Adrenal gland (tissue), 12 donors: Measurements from ENCODE around the gene SLMAP. TPM values are rescaled to one million over a fixed set of nuclear protein-coding genes. Genes with fewer than 3 reads are reported as not detected.

Experiments
- DNase-seq, 7 donors: peaks; one replicate each; pipeline ENCODE4 v3.0.0-alpha.2; 2019 to 2020
- H3K27ac ChIP-seq, 5 donors: fragments of 200-600 bp; sonication (generic) in 4 of 5; 1 replicate in 3 of 5; 2 replicates in 2 of 5; pipeline versions ENCODE4 v1.5.1 to v1.8.0; 2016 to 2020; ENCODE audit warnings: mild to moderate bottlenecking in 1 of 5
- H3K27me3 ChIP-seq: fragments of 200-600 bp; 2 replicates; pipeline ENCODE4 v1.8.0; 2021
- H3K36me3 ChIP-seq, 2 donors: fragments of 200-600 bp; replicated peaks in 1 of 2; 1 replicate in 1 of 2; 2 replicates in 1 of 2; pipeline versions ENCODE4 v1.5.1 to v1.8.0; 2018 to 2022
- H3K4me1 ChIP-seq, 2 donors: fragments of 200-600 bp; replicated peaks in 1 of 2; 1 replicate in 1 of 2; 2 replicates in 1 of 2; pipeline versions ENCODE4 v1.5.1 to v1.8.0; 2018 to 2021
- H3K4me3 ChIP-seq, 4 donors: fragments of 200-600 bp; sonication (generic) in 3 of 4; one replicate each; pipeline ENCODE4 v1.5.1; 2016 to 2018
- H3K9me3 ChIP-seq, 3 donors: fragments of 200-600 bp; sonication (generic) in 1 of 3; replicated peaks in 1 of 3; 1 replicate in 2 of 3; 2 replicates in 1 of 3; pipeline versions ENCODE4 v1.5.1 to v1.8.0; 2016 to 2021
- CTCF ChIP-seq, 6 experiments: fragments of 450-650 bp in 4 of 6; fragments of 200-600 bp in 2 of 6; sonication (generic) in 1 of 6; IDR thresholded peaks; 1 replicate in 5 of 6; 2 replicates in 1 of 6; pipeline versions ENCODE4 v1.5.1 to v1.8.0; 2016 to 2021; ENCODE audit warnings: antibody characterized with exemption in 6 of 6, mild to moderate bottlenecking in 2 of 6, moderate library complexity in 1 of 6
- POLR2A ChIP-seq, 2 donors: fragments of 450-650 bp; IDR thresholded peaks; one replicate each; pipeline ENCODE4 v1.6.1; 2017; ENCODE audit warnings: antibody characterized with exemption in 2 of 2, mild to moderate bottlenecking in 2 of 2, moderate library complexity in 1 of 2
- WGBS, 4 donors: extraction: QIAGEN DNeasy Blood & Tissue Kit in 2 of 4; methylation state at CpG; one replicate each; pipeline versions ENCODE4 v1.1.5 to v1.1.7; 2013 to 2017; 5-methylcytosine and 5-hydroxymethylcytosine counted together
- intact Hi-C, 2 donors: fragments of 100-400 bp; cut with DNase I; formaldehyde crosslinking; loops; one replicate each; pipeline versions ENCODE4 v1.14.1 to v1.15.0; 2022 to 2023
- polyA plus RNA-seq, 3 donors: library from polyadenylated mRNA; stranded (reverse); fragments of 200-250 nt in 2 of 3; fragments of 350-450 nt in 1 of 3; fragmentation: Illumina TruSeq in 1 of 3; extraction: RNeasy Lipid Tissue Mini Kit (QIAGEN cat#74804) in 1 of 3; gene quantifications; one replicate each; pipeline ENCODE4 v1.2.3, GENCODE V29; 2013 to 2014
- total RNA-seq, 9 donors: library from RNA; depleted of rRNA in 4 of 9; stranded (reverse); fragments of >200 nt in 4 of 9; fragments of 120-200 nt in 1 of 9; fragmentation: NEBNext Ultra II Directional in 1 of 9; extraction: Animal tissue kit (Norgen Biotek cat#: 25700) in 1 of 9; gene quantifications; one replicate each; pipeline versions ENCODE4 v1.1.0 to v1.2.4, GENCODE V29; 2013 to 2023
- donor health status: healthy with polysubstance abuse.
- donor health status: Bipolar disorder and iron deficiency.
- donor health status: DM: yes; HTN: yes; CAD: no.
- donor health status: DM: no; HTN: no; CAD: no.
- donor health status: DM: no; HTN: no; CAD: no.
- donor health status: DM: yes; HTN: yes; CAD: no.

Gene SLMAP
- total and polyA plus RNA-seq, 12 donors: 18.9 to 134 (median 87.5) TPM

DNA sequence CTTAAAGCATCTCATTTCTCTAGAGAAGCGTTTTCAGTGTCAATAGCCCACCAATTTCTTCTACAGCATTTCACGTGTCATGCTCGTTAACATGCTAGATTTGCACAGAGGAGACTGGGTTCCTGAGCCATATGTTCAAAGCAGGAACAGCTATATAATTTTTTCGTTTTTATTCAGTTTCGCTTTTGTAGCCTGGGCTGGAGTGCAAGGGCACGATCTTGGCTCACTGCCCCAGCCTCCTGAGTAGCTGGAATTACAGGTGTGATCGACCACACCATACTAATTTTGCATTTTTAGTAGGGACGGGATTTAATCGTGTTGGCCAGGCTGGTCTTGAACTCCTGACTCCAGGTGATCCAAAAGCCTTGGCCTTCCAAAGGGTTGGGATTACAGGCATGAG, 6.6 kb upstream of the SLMAP start:
- DNase-seq: no peak
- H3K27me3 ChIP-seq: no peaks in the 10 kb centered on the region
- H3K36me3 ChIP-seq: no peaks in the 10 kb centered on the region
- no peak overlapping the region for H3K4me3 ChIP-seq
- no peaks in the 10 kb centered on the region for H3K9me3 ChIP-seq
- WGBS, 4 donors: 90 to 92% (median 92%) methylated on average over 9 of the region's 9 CpGs
- H3K4me1 ChIP-seq: no peaks in the 10 kb centered on the region
- H3K27ac ChIP-seq: no peak overlapping the region
- TF ChIP-seq CTCF (IDR thresholded peaks at IDR 0.05) (no peak), POLR2A (IDR thresholded peaks at IDR 0.05) (no peak)
- intact Hi-C loops: no loop called here

DNA sequence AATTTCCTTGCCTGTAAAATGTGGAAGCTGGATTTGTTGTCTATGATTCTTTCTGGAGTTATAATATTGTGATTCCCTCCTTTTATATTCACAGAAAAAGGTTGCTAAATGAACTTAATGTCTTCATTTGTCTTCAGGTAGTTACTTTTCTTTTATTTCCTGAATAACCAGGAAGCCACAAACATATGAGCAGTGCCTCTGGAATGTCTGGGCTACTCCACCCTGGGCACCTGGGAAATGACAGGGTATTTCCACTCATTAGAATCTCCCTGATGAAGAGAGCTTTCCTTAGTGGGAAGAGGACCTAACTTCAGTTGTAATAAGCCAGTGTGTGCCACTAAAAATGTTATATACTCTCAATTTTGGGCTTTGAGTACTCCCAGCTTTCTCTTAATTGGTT, 3.8 kb upstream of the SLMAP start:
- Histone ChIP-seq H3K36me3 (no peaks in the 10 kb centered on the region), H3K27me3 (no peaks in the 10 kb centered on the region), H3K9me3 (no peaks in the 10 kb centered on the region), H3K27ac (no peak overlapping the region), H3K4me1 (no peaks in the 10 kb centered on the region), H3K4me3 (no peak overlapping the region)
- intact Hi-C loops: loop anchor here in 1 of 2 donors (10.0 kb wide), 1 partner anchor 72 kb away; no protein-coding TSS in a partner anchor
- no peak for TF ChIP-seq CTCF (IDR thresholded peaks at IDR 0.05)
- TF ChIP-seq POLR2A (IDR thresholded peaks at IDR 0.05): no peak
- no peak for DNase-seq

DNA sequence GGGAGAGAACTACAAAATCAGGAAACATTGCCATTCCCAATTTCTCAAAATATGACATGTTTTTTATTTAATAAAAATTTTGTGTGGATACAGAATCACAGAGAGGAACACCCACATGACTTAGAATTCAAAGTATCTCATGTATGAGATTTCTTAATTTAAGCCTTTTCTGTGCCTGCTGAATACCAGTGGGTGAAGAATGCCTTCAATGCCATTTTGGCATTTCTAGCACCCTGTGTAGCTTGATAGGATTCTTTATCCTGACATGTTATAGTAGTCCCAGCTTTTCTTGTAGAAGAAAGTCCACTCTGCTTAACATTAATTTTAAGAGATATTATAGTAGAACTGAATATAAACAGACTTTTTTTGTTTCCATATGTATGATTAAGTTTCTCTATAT, 3.1 kb upstream of the SLMAP start:
- DNase-seq: no peak
- Histone ChIP-seq H3K4me3 (no peak overlapping the region), H3K27ac (no peak overlapping the region), H3K27me3 (no peaks in the 10 kb centered on the region), H3K9me3 (no peaks in the 10 kb centered on the region), H3K4me1 (peaks cover 3 to 6% of the 10 kb centered on the region in 2 donors), H3K36me3 (no peaks in the 10 kb centered on the region)
- no peak for TF ChIP-seq POLR2A (IDR thresholded peaks at IDR 0.05)
- TF ChIP-seq CTCF (IDR thresholded peaks at IDR 0.05): no peak
- intact Hi-C loops: loop anchor here in 1 of 2 donors (10.0 kb wide), 1 partner anchor 72 kb away; no protein-coding TSS in a partner anchor

DNA sequence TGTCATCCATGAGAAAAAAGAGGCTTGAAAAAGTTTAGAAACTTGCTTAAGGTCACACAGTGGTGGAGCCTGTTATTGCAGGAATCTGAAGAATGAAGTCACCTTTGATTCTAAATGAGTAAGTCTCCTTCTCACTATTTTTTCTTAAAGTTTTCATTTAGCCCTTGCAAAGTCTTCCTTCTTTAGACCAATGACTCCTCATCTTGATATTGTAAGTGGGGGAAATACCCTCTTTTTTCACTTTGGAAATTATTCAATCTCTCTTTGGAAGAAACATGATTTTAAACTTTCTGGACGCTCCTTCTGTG, 787 bp upstream of the SLMAP start:
- intact Hi-C loops: loop anchor here (5.0 to 10.0 kb wide), 3 partner anchors 63 to 69 kb away; partner anchors contain the start of gene DENND6A (in 1 of the 2)
- Histone ChIP-seq H3K9me3 (no peaks in the 10 kb centered on the region), H3K36me3 (no peaks in the 10 kb centered on the region), H3K4me1 (peaks cover 15 to 24% of the 10 kb centered on the region in 2 donors), H3K27ac (peak overlapping the region; percentile 47 to 92 (median 89)), H3K27me3 (no peaks in the 10 kb centered on the region), H3K4me3 (peak overlapping the region in 3 of 4 donors; percentile 7 to 96 (median 77))
- DNase-seq: no peak
- 0 to 7% (median 0%) methylated on average over 1 of the region's 1 CpG for WGBS, 4 donors
- TF ChIP-seq POLR2A (IDR thresholded peaks at IDR 0.05) (no peak), CTCF (IDR thresholded peaks at IDR 0.05) (peak; percentile 7 to 64 (median 54))
